Measurements from ENCODE around the gene PRKAA1.

Gene PRKAA1

GRCh38 chr5:40776658-40776977 lies 21.6 kb downstream of the PRKAA1 start:
- H3K27ac ChIP-seq (ENCODE audit: low read depth, low read length), result no peak overlapping the region
- no peaks in the 10 kb centered on the region for H3K4me1 ChIP-seq (ENCODE audit: control insufficient read depth, insufficient read depth, low read length)
- H3K36me3 ChIP-seq (ENCODE audit: control insufficient read depth, insufficient read depth, low read length), result peaks cover 48% of the 10 kb centered on the region

GRCh38 chr5:40775846-40776657 lies 22.1 kb downstream of the PRKAA1 start:
- Histone ChIP-seq H3K4me3 (ENCODE audit: low read depth, low read length) (no peak overlapping the region), H3K27me3 (ENCODE audit: control insufficient read depth, insufficient read depth, low read length) (no peaks in the 10 kb centered on the region), H3K27ac (ENCODE audit: low read depth, low read length) (no peak overlapping the region), H3K36me3 (ENCODE audit: control insufficient read depth, insufficient read depth, low read length) (peaks cover 54% of the 10 kb centered on the region), H3K9me3 (ENCODE audit: control insufficient read depth, insufficient read depth, low read depth, low read length) (no peaks in the 10 kb centered on the region), H3K4me1 (ENCODE audit: control insufficient read depth, insufficient read depth, low read length) (no peaks in the 10 kb centered on the region), H3K9ac (ENCODE audit: low read length) (no peak overlapping the region)

More at GRCh38 chr5:40776658-40776977, 21.6 kb downstream of the PRKAA1 start:
- no peaks in the 10 kb centered on the region for H3K9me3 ChIP-seq (ENCODE audit: control insufficient read depth, insufficient read depth, low read depth, low read length)
- H3K4me3 ChIP-seq (ENCODE audit: low read depth, low read length), result no peak overlapping the region
- H3K9ac ChIP-seq (ENCODE audit: low read length), result no peak overlapping the region
- no peaks in the 10 kb centered on the region for H3K27me3 ChIP-seq (ENCODE audit: control insufficient read depth, insufficient read depth, low read length)

- no peak overlapping the region for H3K27ac ChIP-seq (ENCODE audit: low read depth, low read length)
- H3K36me3 ChIP-seq (ENCODE audit: control insufficient read depth, insufficient read depth, low read length), result peaks cover 55% of the 10 kb centered on the region
Measured at GRCh38 chr5:40775085-40775845, 22.9 kb downstream of the PRKAA1 start.

GRCh38 chr5:40774623-40775022 lies 23.6 kb downstream of the PRKAA1 start:
- H3K27me3 ChIP-seq (ENCODE audit: control insufficient read depth, insufficient read depth, low read length), result no peaks in the 10 kb centered on the region
- no peak overlapping the region for H3K4me3 ChIP-seq (ENCODE audit: low read depth, low read length)
- no peak overlapping the region for H3K27ac ChIP-seq (ENCODE audit: low read depth, low read length)
- H3K36me3 ChIP-seq (ENCODE audit: control insufficient read depth, insufficient read depth, low read length), result peaks cover 58% of the 10 kb centered on the region
- H3K9me3 ChIP-seq (ENCODE audit: control insufficient read depth, insufficient read depth, low read depth, low read length), result no peaks in the 10 kb centered on the region
- no peak overlapping the region for H3K9ac ChIP-seq (ENCODE audit: low read length)
- H3K4me1 ChIP-seq (ENCODE audit: control insufficient read depth, insufficient read depth, low read length), result no peaks in the 10 kb centered on the region

More at GRCh38 chr5:40775085-40775845, 22.9 kb downstream of the PRKAA1 start:
- H3K27me3 ChIP-seq (ENCODE audit: control insufficient read depth, insufficient read depth, low read length), result no peaks in the 10 kb centered on the region
- no peak overlapping the region for H3K4me3 ChIP-seq (ENCODE audit: low read depth, low read length)
- no peaks in the 10 kb centered on the region for H3K4me1 ChIP-seq (ENCODE audit: control insufficient read depth, insufficient read depth, low read length)
- H3K9ac ChIP-seq (ENCODE audit: low read length), result no peak overlapping the region
- H3K9me3 ChIP-seq (ENCODE audit: control insufficient read depth, insufficient read depth, low read depth, low read length), result no peaks in the 10 kb centered on the region

- no peak overlapping the region for H3K9ac ChIP-seq (ENCODE audit: low read length)
- no peaks in the 10 kb centered on the region for H3K4me1 ChIP-seq (ENCODE audit: control insufficient read depth, insufficient read depth, low read length)
- H3K36me3 ChIP-seq (ENCODE audit: control insufficient read depth, insufficient read depth, low read length), result peaks cover 77% of the 10 kb centered on the region
- H3K27ac ChIP-seq (ENCODE audit: low read depth, low read length), result no peak overlapping the region
- H3K27me3 ChIP-seq (ENCODE audit: control insufficient read depth, insufficient read depth, low read length), result no peaks in the 10 kb centered on the region
- H3K9me3 ChIP-seq (ENCODE audit: control insufficient read depth, insufficient read depth, low read depth, low read length), result no peaks in the 10 kb centered on the region
- no peak overlapping the region for H3K4me3 ChIP-seq (ENCODE audit: low read depth, low read length)
Measured at GRCh38 chr5:40770764-40771163, 27.4 kb downstream of the PRKAA1 start.

GRCh38 chr5:40762705-40763104 lies 35.5 kb downstream of the PRKAA1 start:
- no peak overlapping the region for H3K9ac ChIP-seq (ENCODE audit: low read length)
- H3K36me3 ChIP-seq (ENCODE audit: control insufficient read depth, insufficient read depth, low read length), result peaks cover 64% of the 10 kb centered on the region
- H3K27ac ChIP-seq (ENCODE audit: low read depth, low read length), result no peak overlapping the region
- no peaks in the 10 kb centered on the region for H3K27me3 ChIP-seq (ENCODE audit: control insufficient read depth, insufficient read depth, low read length)
- no peak overlapping the region for H3K4me3 ChIP-seq (ENCODE audit: low read depth, low read length)
- H3K4me1 ChIP-seq (ENCODE audit: control insufficient read depth, insufficient read depth, low read length), result no peaks in the 10 kb centered on the region
- H3K9me3 ChIP-seq (ENCODE audit: control insufficient read depth, insufficient read depth, low read depth, low read length), result no peaks in the 10 kb centered on the region

GRCh38 chr5:40757400-40757799 lies 40.8 kb downstream of the PRKAA1 start:
- peaks cover 15% of the 10 kb centered on the region for H3K36me3 ChIP-seq (ENCODE audit: control insufficient read depth, insufficient read depth, low read length)
- H3K4me1 ChIP-seq (ENCODE audit: control insufficient read depth, insufficient read depth, low read length), result peaks cover 5% of the 10 kb centered on the region; the same call in 1 of the 2 replicates
- no peaks in the 10 kb centered on the region for H3K9me3 ChIP-seq (ENCODE audit: control insufficient read depth, insufficient read depth, low read depth, low read length)
- no peaks in the 10 kb centered on the region for H3K27me3 ChIP-seq (ENCODE audit: control insufficient read depth, insufficient read depth, low read length)
- H3K9ac ChIP-seq (ENCODE audit: low read length), result no peak overlapping the region
- no peak overlapping the region for H3K4me3 ChIP-seq (ENCODE audit: low read depth, low read length)
- H3K27ac ChIP-seq (ENCODE audit: low read depth, low read length), result no peak overlapping the region

- Histone ChIP-seq H3K4me1 (ENCODE audit: control insufficient read depth, insufficient read depth, low read length) (peaks cover 5% of the 10 kb centered on the region; the same call in 1 of the 2 replicates), H3K9ac (ENCODE audit: low read length) (peak within 1 kb of the TSS; percentile 85), H3K27ac (ENCODE audit: low read depth, low read length) (peak within 1 kb of the TSS; percentile 43; the same call in 1 of the 2 replicates), H3K9me3 (ENCODE audit: control insufficient read depth, insufficient read depth, low read depth, low read length) (peaks cover 5% of the 10 kb centered on the region; the same call in 1 of the 2 replicates), H3K27me3 (ENCODE audit: control insufficient read depth, insufficient read depth, low read length) (no peaks in the 10 kb centered on the region), H3K4me3 (ENCODE audit: low read depth, low read length) (peak within 1 kb of the TSS; percentile 96), H3K36me3 (ENCODE audit: control insufficient read depth, insufficient read depth, low read length) (0 out of 2 replicates have a peak, but pooled peaks cover 3% of the 10 kb centered on the region)
Measured at GRCh38 chr5:40755407-40756365, 42.5 kb downstream of the PRKAA1 start, which contains the start of gene TTC33. Gene TTC33 (minus strand): TSS chr5:40755961. CDS start chr5:40747018, 8,943 bp downstream.

GRCh38 chr5:40755093-40755406 lies 43.1 kb downstream of the PRKAA1 start:
- Histone ChIP-seq H3K36me3 (ENCODE audit: control insufficient read depth, insufficient read depth, low read length) (0 out of 2 replicates have a peak, but pooled peaks cover 3% of the 10 kb centered on the region), H3K9ac (ENCODE audit: low read length) (peak overlapping the region; percentile 85), H3K27me3 (ENCODE audit: control insufficient read depth, insufficient read depth, low read length) (no peaks in the 10 kb centered on the region), H3K4me1 (ENCODE audit: control insufficient read depth, insufficient read depth, low read length) (peaks cover 5% of the 10 kb centered on the region; the same call in 1 of the 2 replicates), H3K27ac (ENCODE audit: low read depth, low read length) (peak overlapping the region; percentile 43; the same call in 1 of the 2 replicates), H3K4me3 (ENCODE audit: low read depth, low read length) (peak overlapping the region; percentile 96), H3K9me3 (ENCODE audit: control insufficient read depth, insufficient read depth, low read depth, low read length) (peaks cover 5% of the 10 kb centered on the region; the same call in 1 of the 2 replicates)

- H3K27ac ChIP-seq (ENCODE audit: low read depth, low read length), result no peak overlapping the region
- H3K9me3 ChIP-seq (ENCODE audit: control insufficient read depth, insufficient read depth, low read depth, low read length), result peaks cover 5% of the 10 kb centered on the region; the same call in 1 of the 2 replicates
- no peak overlapping the region for H3K9ac ChIP-seq (ENCODE audit: low read length)
- H3K36me3 ChIP-seq (ENCODE audit: control insufficient read depth, insufficient read depth, low read length), result 0 out of 2 replicates have a peak, but pooled peaks cover 3% of the 10 kb centered on the region
- H3K27me3 ChIP-seq (ENCODE audit: control insufficient read depth, insufficient read depth, low read length), result no peaks in the 10 kb centered on the region
- peak overlapping the region; percentile 96 for H3K4me3 ChIP-seq (ENCODE audit: low read depth, low read length)
- H3K4me1 ChIP-seq (ENCODE audit: control insufficient read depth, insufficient read depth, low read length), result peaks cover 5% of the 10 kb centered on the region; the same call in 1 of the 2 replicates
Measured at GRCh38 chr5:40754381-40755092, 43.6 kb downstream of the PRKAA1 start.
